ENCODE results near the gene NAV3.

GRCh38 chr12:77924703-77925102, 94.0 kb downstream of the NAV3 start:
- TF ChIP-seq CTCF (IDR thresholded peaks at IDR 0.05) (no peak), EP300 (IDR thresholded peaks at IDR 0.05) (no peak)
